Hematopoietic multipotent progenitor cell treated with erythropoietin and hydrocortisone succinate and interleukin-3 and kit ligand, for 8 days (in vitro differentiated cells): Measurements from ENCODE around the gene PLCZ1.
A peak's percentile ranks its signal among the peaks of the same experiment; 100 is the strongest.
"Not testable (repeated sequence)": the region's sequence is repeated elsewhere in the genome, so short reads cannot be mapped to it uniquely, and the experiment has no call there.

Experiments used
- DNase-seq: peaks from one replicate; pipeline ENCODE4 v3.0.0-alpha.2; 2015

Gene PLCZ1

GRCh38 chr12:18703321-18703720 is 34.5 kb downstream of the PLCZ1 start:
- DNase-seq: no peak

DNA sequence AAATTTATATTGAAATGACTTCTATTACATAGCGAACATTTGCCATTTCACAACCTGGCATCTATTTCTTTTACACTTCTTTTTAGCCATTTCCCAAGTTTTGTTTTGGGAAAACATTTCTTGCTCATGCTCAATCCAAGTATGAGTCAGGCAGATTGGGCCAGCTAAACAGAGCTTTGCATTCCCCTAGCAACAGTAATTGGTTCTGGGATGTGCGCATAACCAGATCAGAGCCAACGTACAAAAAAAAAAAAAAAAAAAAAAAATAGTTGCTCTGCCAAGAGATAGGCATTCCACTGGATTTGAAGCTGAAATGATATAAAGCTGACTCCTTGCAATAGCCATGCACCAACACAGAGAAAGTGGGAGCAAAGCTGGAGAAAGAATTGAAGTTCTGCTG is 37.5 kb downstream of the PLCZ1 start:
- no peak for DNase-seq

DNA sequence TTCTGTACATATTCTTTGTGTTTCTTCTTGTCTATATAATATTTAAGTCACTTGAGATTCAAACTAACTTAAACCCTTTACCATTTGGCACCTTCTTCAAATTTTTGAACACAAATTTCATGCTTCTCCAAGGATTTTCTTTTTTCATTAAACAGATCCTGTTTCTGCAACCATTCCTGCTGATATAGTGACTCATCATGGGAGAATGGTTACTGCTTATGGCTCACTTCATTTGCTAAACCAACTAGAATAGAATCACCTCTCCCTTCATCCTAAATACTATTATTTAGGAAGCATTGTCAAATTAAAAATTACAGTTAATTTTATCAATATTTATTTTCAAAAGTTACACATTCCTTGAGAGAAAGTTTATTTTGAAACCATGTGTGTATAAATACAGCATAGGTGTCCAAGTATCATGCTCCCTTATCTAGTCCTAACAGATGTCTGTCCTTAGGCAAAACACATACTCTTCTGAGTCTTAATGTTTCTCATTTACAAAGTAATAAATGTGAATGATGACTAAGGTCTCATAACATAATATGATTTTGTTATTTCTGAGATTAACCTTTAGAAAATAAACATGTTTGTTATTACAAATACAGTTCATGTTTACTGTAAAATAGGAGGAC is 40.7 kb downstream of the PLCZ1 start:
- no peak for DNase-seq

GRCh38 chr12:18693986-18694385 is 43.8 kb downstream of the PLCZ1 start:
- not testable (repeated sequence) for DNase-seq

GRCh38 chr12:18690653-18691052 is 47.2 kb downstream of the PLCZ1 start:
- no peak for DNase-seq

DNA sequence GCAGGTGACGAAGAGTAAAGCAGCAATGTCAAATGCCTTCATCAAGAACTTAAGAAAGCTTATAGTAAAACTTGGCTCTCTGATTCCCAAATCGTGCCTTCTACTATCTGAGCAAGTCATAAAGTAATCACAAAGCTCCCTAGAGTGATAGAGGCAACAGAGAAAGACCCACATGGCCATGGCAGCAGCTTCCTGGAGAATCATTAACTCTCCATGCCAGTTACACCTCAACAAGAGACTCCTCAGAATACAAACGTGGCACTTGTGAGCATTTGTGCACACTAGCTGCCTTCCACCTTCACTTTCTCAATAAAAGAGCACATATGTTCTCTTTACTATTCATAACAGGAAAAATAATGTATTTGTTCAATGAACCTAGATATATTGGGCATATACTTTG is 48.0 kb downstream of the PLCZ1 start:
- DNase-seq: no peak

DNA sequence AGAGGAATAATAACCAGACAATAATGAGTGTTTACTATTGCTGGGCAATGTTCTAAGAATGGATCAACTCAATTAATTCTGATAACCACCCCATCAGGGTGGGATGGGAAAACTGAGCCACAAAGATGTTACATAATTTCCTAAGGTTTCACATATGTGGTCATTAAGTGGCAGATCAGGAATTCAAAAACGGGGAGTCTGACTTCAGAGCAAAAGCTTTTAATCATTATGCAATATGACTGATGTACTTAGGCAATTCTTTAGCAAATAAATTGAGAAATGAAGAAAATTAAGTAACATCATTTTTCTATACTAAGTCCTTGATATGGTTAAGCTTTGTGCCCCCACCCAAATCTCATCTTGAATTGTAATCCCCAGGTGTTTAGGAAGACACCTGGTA is 53.4 kb downstream of the PLCZ1 start:
- no peak for DNase-seq

DNA sequence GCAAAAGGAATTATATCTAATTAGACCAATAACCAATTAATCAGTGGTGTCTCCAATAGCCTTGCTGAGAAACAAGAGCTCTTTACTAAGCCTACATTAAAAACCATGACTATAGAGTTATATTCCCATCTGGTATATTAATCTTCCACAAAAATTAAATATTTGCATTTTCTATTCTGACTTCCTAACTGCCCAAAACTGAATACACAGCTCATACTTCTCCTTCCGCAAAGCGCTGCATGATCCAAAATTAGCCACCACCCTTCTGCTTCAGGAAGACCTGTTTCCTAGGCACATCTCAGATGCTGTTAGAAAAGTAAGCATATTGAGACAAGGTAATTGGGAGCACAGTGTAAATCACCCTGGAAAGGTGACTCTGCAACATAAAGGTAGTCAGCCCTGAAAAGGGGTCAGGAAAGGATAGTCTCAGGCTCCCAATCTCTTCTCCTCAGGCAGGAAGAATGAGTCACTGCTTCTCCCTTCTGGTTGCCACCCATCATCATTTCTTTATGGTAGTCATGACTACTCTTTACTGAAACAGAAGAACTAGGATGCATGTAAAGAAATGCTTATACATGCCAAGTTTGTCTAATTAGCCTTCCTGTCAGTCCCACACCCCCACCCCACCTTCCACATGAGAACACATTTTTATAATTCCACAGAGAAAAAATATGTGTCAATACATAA is 54.3 kb downstream of the PLCZ1 start:
- no peak for DNase-seq

GRCh38 chr12:18681818-18682217 is 56.0 kb downstream of the PLCZ1 start:
- DNase-seq: peak; percentile 9

DNA sequence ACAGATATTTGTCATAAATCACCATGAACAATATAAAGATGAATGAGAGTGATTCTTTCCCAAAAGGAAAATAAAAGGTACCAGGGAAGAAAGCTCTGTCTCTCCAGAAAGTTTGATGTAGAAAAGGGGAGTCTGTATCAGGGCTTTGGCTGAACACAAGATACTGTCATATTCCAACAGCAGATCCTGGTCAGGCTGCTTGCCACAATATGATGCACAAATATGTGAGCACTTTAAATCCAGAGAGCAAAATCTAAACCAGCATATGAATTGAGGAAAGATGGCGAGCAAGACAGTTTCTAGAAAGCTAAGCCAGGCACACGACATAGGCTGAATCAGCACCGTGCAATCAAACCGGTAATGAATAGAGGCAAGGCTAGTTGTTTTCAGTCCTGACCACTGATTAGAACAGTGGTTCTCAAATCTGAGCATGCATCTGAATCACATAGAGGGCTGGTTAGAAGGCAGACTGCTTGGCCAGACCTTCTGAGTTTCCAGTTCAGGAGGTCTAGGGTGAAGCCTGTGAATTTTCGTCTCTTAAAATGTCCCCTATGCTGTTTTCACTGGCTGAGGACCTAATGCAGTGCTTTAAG is 60.7 kb downstream of the PLCZ1 start:
- no peak for DNase-seq

DNA sequence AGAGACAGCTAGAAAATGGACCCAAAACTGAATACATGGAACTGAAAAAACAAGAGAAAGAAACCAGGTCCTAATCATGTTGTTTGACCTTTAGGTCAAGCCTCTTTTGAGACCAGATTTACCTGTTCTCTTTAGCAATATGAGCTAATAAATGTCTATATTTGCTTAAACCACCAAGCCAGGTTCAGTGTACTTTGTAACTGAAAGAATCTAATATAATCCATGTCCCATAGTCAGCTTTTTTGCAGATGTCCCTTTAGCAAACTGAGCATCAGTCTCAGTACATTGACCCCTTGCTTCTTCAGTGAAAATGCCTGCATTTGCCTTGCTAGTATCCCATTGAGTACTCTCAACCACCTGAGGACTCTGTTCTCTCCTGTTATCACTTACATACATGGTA is 61.7 kb downstream of the PLCZ1 start:
- DNase-seq: no peak

- DNase-seq: no peak
Measured at GRCh38 chr12:18658829-18659228, 79.0 kb downstream of the PLCZ1 start.

- no peak for DNase-seq
Measured at GRCh38 chr12:18658179-18658578, 79.6 kb downstream of the PLCZ1 start.

DNA sequence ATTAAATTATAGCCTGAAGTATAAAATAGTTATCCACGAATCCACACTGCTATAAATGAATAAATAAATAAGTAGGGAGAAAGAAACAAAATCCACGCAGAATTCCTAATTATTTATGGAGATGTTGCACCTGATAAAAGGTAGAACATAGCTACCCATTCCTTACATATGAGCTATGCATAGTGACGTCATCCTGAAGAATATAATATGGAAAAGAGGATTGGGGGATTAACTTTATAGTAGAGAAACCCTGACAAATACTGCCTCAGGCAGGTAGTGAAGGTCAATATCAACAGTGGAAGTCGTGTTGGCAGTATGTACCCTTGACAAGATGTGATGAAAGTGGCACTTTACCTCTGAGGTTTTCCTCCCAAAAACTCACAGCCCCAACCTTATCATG is 82.5 kb downstream of the PLCZ1 start:
- no peak for DNase-seq

GRCh38 chr12:18653465-18653864 is 84.3 kb downstream of the PLCZ1 start:
- DNase-seq: no peak

GRCh38 chr12:18652596-18652995 is 85.2 kb downstream of the PLCZ1 start:
- no peak for DNase-seq

DNA sequence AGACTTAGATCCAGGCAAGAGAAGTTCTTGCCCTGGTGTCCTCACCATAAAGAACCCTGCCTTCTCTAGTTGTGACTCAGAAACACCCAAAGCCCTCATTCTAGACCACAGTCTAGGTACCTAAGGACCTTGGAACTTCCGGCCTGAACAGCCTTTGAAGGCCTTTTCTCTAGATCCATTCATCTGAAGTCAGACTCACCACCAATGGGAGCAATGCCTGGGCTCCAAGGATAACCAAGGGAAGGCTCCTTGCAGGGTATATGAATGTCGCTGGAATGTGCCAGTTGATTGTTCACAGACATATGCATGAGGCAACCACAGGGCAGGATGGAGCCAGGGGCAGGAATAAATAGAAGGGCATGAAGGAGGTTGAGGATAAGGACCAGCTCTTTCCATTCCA is 86.3 kb downstream of the PLCZ1 start:
- DNase-seq: no peak

GRCh38 chr12:18646286-18646890 is 91.4 kb downstream of the PLCZ1 start:
- no peak for DNase-seq

GRCh38 chr12:18644564-18644963 is 93.2 kb downstream of the PLCZ1 start:
- no peak for DNase-seq

DNA sequence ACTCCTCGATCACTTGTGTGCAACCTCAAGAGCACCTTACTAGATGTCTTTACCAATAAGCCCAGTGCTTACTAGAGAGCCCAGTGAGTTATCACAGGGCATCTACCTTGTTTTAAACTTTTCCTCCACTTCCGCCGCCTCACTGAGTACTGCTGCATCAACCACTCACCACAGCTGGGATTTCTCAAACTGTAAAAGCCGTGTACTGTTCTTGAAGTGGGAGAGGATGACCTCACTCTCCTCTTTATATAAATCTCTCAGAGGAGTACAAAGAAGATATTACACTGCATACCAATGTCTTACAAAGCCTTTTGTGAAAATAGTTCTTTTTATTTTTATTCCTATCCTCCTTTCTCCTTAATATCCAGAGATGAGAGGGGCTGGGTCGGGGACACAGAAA is 94.1 kb downstream of the PLCZ1 start:
- DNase-seq: no peak

DNA sequence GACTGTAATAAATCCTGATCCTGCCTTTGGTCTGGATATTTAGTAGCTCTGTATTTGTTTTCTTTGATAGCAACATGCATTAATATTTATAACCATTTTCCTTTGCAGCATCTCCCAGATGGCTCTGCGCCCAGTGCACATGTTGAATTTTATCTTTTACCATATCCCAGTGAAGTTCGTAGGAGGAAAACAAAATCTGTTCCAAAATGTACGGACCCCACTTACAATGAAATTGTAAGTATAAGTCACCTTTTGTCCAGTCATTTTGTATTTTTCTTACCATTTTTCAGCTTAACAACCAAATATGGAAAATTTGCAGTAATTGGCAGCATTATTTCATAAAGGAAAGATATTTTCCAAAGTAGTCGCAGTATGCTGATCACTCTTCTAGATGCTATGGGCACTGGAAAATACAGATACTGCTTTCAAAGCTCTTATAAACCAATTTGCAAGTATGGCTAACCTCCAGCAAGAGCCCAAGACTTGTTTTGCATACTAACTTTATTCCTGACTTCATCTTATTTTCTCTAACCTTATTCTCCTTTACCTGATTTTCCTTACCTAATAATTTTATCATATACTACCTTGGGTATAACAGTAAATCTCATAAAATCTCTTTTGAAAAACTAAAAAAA is 97.4 kb downstream of the PLCZ1 start:
- no peak for DNase-seq

- DNase-seq: no peak
Measured at GRCh38 chr12:18634382-18634781, 103.4 kb downstream of the PLCZ1 start.
